Keratinocyte (primary cell): Measurements from ENCODE around the gene FADS3. TPM values are rescaled to one million over a fixed set of nuclear protein-coding genes. Genes with fewer than 3 reads are reported as not detected.

Source experiments
- DNase-seq: peaks from one replicate; pipeline ENCODE4 v3.0.0-alpha.2; 2011; ENCODE audit warnings: low read depth, missing footprints, low spot score
- FAIRE-seq: peaks from 2 replicates; lab custom pipeline; 2011; peaks lifted over from hg19 to GRCh38; lab: Jason Lieb, UNC
- H2AFZ ChIP-seq: 2 replicates; pipeline ENCODE4 v1.6.0; 2012; ENCODE audit warnings: low read length, control low read depth, inconsistent platforms; ENCODE audit not compliant: control insufficient read depth
- H3K27ac ChIP-seq: 2 replicates; pipeline ENCODE4 v1.5.1; 2011; ENCODE audit warnings: low read length; ENCODE audit not compliant: control insufficient read depth, insufficient read depth
- H3K27me3 ChIP-seq: 3 replicates; pipeline ENCODE4 v1.6.0; 2011; ENCODE audit warnings: low read length; ENCODE audit not compliant: control insufficient read depth, insufficient read depth; ENCODE audit errors: extremely low read depth
- H3K36me3 ChIP-seq, 2 experiments: 2 replicates in 1 of 2; 3 replicates in 1 of 2; pipeline ENCODE4 v1.5.1; 2011; ENCODE audit warnings: low read length in 2 of 2, mild to moderate bottlenecking in 1 of 2; ENCODE audit not compliant: control insufficient read depth in 2 of 2, insufficient read depth in 2 of 2; ENCODE audit errors: extremely low read depth in 1 of 2
- H3K4me1 ChIP-seq: 3 replicates; pipeline ENCODE4 v1.5.1; 2011; ENCODE audit warnings: low read length; ENCODE audit not compliant: control insufficient read depth, insufficient read depth; ENCODE audit errors: extremely low read depth
- H3K4me2 ChIP-seq: 3 replicates; pipeline ENCODE4 v1.6.0; 2011; ENCODE audit warnings: low read depth, low read length; ENCODE audit not compliant: control insufficient read depth, insufficient read depth; ENCODE audit errors: extremely low read depth
- H3K4me3 ChIP-seq, 3 experiments: fragments of 200-600 bp in 1 of 3; sonication (generic) in 1 of 3; 2 replicates in 2 of 3; 3 replicates in 1 of 3; pipeline ENCODE4 v1.5.1; 2011 to 2016; ENCODE audit warnings: low read length in 3 of 3, mild to moderate bottlenecking in 3 of 3, control low read depth in 2 of 3, inconsistent platforms in 1 of 3, low read depth in 1 of 3, mixed read lengths in 1 of 3, mixed run types in 1 of 3, moderate library complexity in 1 of 3; ENCODE audit not compliant: control insufficient read depth in 2 of 3, insufficient read depth in 2 of 3; ENCODE audit errors: extremely low read depth in 1 of 3
- H3K79me2 ChIP-seq: 2 replicates; pipeline ENCODE4 v1.6.0; 2012; ENCODE audit warnings: low read length; ENCODE audit not compliant: control insufficient read depth, insufficient read depth
- H3K9ac ChIP-seq: 3 replicates; pipeline ENCODE4 v1.6.0; 2011; ENCODE audit warnings: low read length; ENCODE audit not compliant: control insufficient read depth, insufficient read depth; ENCODE audit errors: extremely low read depth
- H3K9me1 ChIP-seq: 3 replicates; pipeline ENCODE4 v1.6.0; 2011; ENCODE audit warnings: low read length; ENCODE audit not compliant: control insufficient read depth, insufficient read depth; ENCODE audit errors: extremely low read depth
- H3K9me3 ChIP-seq: 2 replicates; pipeline ENCODE4 v1.5.1; 2012; ENCODE audit warnings: low read depth, low read length; ENCODE audit not compliant: control insufficient read depth
- H4K20me1 ChIP-seq: 3 replicates; pipeline ENCODE4 v1.6.0; 2011; ENCODE audit warnings: low read length; ENCODE audit not compliant: control insufficient read depth, insufficient read depth; ENCODE audit errors: extremely low read depth
- CTCF ChIP-seq, 3 experiments: IDR thresholded peaks in 1 of 3; conservative IDR thresholded peaks in 1 of 3; optimal IDR thresholded peaks in 1 of 3; 2 replicates in 2 of 3; 3 replicates in 1 of 3; pipeline versions ENCODE3 to v1.5.1; 2011; ENCODE audit warnings: low read length in 3 of 3, mild to moderate bottlenecking in 3 of 3, moderate library complexity in 2 of 3, control low read depth in 1 of 3, inconsistent platforms in 1 of 3; ENCODE audit not compliant: insufficient read depth in 2 of 3; ENCODE audit errors: extremely low read depth in 1 of 3
- EZH2 ChIP-seq: IDR thresholded peaks from one replicate; pipeline ENCODE4 v1.6.1; 2012; ENCODE audit warnings: inconsistent platforms, mild to moderate bottlenecking, low read length, moderate library complexity
- dilution Hi-C: fragments of 300-500 bp; cut with MboI; formaldehyde crosslinking; loops from one replicate; pipeline ENCODE4 v1.7.0; 2020; ENCODE audit warnings: low sequenced_read_pairs; ENCODE audit not compliant: extremely low pct_ligation_motif_present
- polyA plus RNA-seq, 5 experiments: library from polyadenylated mRNA; depleted of rRNA in 3 of 5; stranded (reverse) in 3 of 5; stranded (forward) in 1 of 5; unstranded in 1 of 5; fragments of >200 nt; gene quantifications; 1 replicate in 1 of 5; 2 replicates in 3 of 5; 3 replicates in 1 of 5; pipeline versions ENCODE4 v1.2.1 to v1.2.3, GENCODE V29; 2011 to 2012; ENCODE audit warnings: missing spikeins in 2 of 5, low read depth in 1 of 5, low replicate concordance in 1 of 5

Gene FADS3
- polyA plus RNA-seq, 1 donor (not counting 4 experiments of a cell fraction or from before 2014, with no cell fraction given), result 33.9 TPM

GRCh38 chr11:61885784-61886580 is 5.4 kb downstream of the FADS3 start:
- TF ChIP-seq EZH2 (no peak), CTCF (optimal IDR thresholded peaks at IDR 0.05 in 1 of 3, IDR thresholded peaks at IDR 0.05 in 1 of 3, conservative IDR thresholded peaks at IDR 0.05 in 1 of 3; ENCODE audit: extremely low read depth in 1 of 3, insufficient read depth in 2 of 3, low read length in 3 of 3) (no peak)
- H3K27me3 ChIP-seq, result no peaks in the 10 kb centered on the region

GRCh38 chr11:61885166-61885778 is 6.1 kb downstream of the FADS3 start:
- dilution Hi-C loops, result no loop called here
- no peak overlapping the region for H3K4me3 ChIP-seq
- no peaks in the 10 kb centered on the region for H3K9me1 ChIP-seq
- H3K79me2 ChIP-seq, result no peaks in the 10 kb centered on the region
- DNase-seq (no peak), FAIRE-seq (no peak)
- H3K4me2 ChIP-seq, result no peak overlapping the region
- H2AFZ ChIP-seq, result no peak overlapping the region
- peaks cover 0 to 4% of the 10 kb centered on the region in 2 experiments for H3K36me3 ChIP-seq
- peaks cover 4% of the 10 kb centered on the region for H3K9me3 ChIP-seq
- no peak overlapping the region for H3K9ac ChIP-seq
- no peaks in the 10 kb centered on the region for H4K20me1 ChIP-seq
- H3K27ac ChIP-seq, result no peak overlapping the region
- peaks cover 8% of the 10 kb centered on the region for H3K4me1 ChIP-seq
- H3K27me3 ChIP-seq, result no peaks in the 10 kb centered on the region
- no peak for TF ChIP-seq EZH2

More at GRCh38 chr11:61885784-61886580, 5.4 kb downstream of the FADS3 start:
- Histone ChIP-seq H4K20me1 (no peaks in the 10 kb centered on the region), H2AFZ (no peak overlapping the region), H3K4me3 (no peak overlapping the region), H3K4me2 (no peak overlapping the region), H3K9me1 (no peaks in the 10 kb centered on the region), H3K36me3 (peaks cover 0 to 4% of the 10 kb centered on the region in 2 experiments), H3K27ac (no peak overlapping the region), H3K79me2 (no peaks in the 10 kb centered on the region), H3K9me3 (peaks cover 4% of the 10 kb centered on the region), H3K9ac (no peak overlapping the region), H3K4me1 (peaks cover 15% of the 10 kb centered on the region)
- dilution Hi-C loops, result no loop called here
- FAIRE-seq (no peak), DNase-seq (no peak)
